DMS153 treated with DMSO at 0.1 percent for 48 hours (cell line): Measurements from ENCODE around the gene C12orf43.

Experiments
- DNase-seq: peaks from one replicate; lab custom pipeline; 2025; ENCODE audit not compliant: unreplicated experiment; lab: John Stamatoyannopoulos, UW

C12orf43 gene

DNA sequence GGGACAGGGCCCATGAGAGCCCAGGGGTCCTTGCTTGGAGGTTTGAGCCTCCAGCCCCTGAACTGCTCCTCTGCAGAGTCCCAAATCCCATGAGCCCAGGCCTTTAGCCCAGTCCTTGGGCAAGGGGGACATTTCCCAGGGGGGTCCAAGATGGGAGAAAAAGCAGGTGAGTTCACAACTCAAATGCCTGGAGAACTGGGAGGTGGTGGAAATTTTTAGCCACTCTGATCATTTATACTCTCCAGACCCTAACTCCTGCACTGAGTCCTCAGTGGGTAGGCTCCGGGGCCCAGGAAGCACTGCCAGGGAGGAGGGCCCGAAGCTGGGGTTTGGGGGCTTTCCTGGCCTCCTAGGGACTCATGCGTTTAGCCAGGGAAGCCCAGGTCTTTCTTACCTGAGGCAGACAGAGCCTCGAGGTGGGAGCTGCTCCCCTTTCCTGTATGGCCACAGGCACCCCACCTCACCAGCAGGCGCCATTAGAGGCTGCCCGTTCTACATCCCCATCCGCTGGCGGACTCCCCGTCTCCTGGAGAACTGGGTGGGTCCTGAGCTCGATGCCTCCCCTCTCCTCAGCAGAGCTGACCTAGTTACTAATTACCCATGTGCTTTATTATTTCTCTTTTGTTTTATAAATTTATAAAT, 36.9 kb downstream of the C12orf43 start:
- no peak for DNase-seq

GRCh38 chr12:120978296-120979219, 37.7 kb downstream of the C12orf43 start, which contains the start of gene HNF1A:
TSS of gene HNF1A (plus strand) at chr12:120978543. CDS start at chr12:120978769, 226 bp downstream.
- DNase-seq: no peak

GRCh38 chr12:120977531-120978295, 38.6 kb downstream of the C12orf43 start:
- DNase-seq: no peak

DNA sequence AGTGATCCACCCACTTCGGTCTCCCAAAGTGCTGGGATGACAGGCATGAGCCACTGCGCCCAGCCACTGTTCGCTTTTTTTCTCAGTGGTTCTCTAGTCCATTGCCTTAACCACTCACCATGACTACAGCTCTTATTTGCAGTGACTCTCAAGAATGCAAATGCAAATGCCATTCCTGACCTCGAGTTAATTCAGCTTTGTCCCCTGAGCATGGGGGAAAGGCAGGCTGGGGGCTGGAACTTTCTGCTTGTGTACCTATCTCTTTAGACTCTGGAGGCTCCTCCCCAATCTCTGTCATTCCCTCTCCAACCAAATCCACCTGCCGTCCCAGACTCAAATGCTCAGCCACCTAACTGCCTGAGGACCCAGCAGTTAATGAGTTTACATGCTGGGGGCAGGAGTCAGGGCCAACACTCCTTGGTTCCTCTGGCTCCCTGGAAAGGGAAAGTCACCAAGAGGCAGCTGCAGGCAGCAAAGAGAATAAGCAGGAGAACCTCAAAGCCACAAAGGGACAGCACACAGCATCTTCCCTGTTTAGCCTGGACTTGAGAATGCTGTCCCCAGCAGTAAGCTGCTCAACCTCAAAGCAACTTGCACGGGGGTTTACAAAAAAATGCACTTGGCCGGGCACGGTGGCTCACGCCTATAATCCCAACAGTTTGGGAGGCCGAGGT, 43.3 kb downstream of the C12orf43 start:
- no peak for DNase-seq

GRCh38 chr12:120971299-120972180, 44.7 kb downstream of the C12orf43 start:
- peak; percentile 71 for DNase-seq

GRCh38 chr12:120970310-120970709, 46.0 kb downstream of the C12orf43 start:
- DNase-seq: no peak

GRCh38 chr12:120965534-120966091, 50.7 kb downstream of the C12orf43 start:
- no peak for DNase-seq

GRCh38 chr12:120964298-120964697, 52.0 kb downstream of the C12orf43 start:
- DNase-seq: no peak

- DNase-seq: no peak
Measured at GRCh38 chr12:120962532-120963020, 53.7 kb downstream of the C12orf43 start.

DNA sequence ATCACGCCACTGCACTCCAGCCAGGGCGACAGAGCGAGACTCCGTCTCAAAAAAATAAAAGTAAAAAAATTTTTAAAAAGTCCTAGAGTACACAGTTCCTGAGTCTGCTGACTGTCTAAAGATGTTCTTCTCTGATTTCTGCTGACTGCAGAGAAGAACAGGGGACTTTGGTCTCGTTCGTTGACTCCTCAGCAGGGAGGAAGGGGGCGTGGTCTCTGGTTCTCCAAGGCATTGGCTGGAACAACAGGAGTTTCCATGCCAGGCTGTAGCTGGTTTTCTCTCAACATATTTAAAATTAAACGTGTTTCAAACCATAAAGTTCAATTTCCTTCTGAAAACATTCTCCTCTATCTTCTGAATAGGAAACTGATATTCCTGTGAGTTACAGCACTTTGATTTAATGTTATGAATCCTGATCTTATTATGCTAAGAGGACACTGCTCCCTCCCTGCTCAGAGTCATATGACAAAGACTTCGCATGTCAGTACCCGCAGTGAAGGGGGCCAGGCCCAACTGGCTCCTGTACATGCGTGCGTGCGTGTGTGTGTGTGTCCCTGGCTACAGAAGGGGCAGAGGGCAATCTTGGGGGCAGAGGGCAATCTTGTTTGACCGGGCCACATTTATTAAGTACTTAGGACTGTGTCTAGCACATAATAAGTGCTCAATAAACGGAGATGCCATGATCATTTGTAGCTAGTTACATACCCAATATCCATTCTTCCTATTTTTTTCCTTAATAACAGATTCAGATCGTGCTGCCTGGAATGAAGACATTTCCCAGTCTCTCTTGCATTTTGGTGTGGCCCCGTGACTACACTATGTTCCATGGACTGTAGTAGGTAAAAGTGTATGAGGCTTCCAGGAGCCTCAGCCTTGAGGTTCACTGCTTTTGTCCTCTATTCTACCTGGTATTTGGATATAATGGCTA, 54.4 kb downstream of the C12orf43 start:
- DNase-seq: no peak

GRCh38 chr12:120960657-120961056, 55.6 kb downstream of the C12orf43 start:
- no peak for DNase-seq

- no peak for DNase-seq
Measured at GRCh38 chr12:120959111-120959878, 57.0 kb downstream of the C12orf43 start.

DNA sequence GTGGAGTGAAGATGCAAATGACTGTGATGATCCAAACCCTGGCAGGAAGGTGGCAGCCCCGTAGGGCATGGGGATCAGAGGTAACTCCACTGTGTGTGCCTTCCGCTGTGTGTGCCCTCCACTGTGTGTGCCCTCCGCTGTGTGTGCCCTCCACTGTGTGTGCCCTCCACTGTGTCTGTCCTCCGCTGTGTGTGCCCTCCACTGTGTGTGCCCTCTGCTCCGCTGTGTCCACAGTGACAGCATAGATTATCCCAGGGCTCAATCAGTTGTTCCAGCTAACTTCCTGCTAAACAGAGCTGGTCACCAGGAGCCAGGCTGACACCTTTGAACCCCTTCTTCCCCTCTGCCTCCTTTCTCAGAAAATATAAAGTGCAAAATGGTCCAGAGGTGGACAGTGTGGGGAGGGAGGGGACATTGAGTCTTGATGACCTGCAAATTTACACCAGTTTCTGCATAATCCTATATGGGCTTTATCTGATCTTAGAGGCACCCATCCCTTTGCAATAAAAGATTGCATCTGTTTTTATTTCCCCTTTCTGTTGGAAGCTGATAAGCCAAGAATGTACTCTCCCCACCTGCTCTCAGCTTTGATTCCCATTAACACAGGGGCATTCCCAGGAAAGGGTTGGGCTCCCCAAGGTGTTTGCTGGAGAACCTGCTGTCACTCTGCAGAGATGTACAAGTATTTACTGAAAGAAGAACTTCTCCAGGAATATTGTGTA, 59.5 kb downstream of the C12orf43 start:
- no peak for DNase-seq

DNA sequence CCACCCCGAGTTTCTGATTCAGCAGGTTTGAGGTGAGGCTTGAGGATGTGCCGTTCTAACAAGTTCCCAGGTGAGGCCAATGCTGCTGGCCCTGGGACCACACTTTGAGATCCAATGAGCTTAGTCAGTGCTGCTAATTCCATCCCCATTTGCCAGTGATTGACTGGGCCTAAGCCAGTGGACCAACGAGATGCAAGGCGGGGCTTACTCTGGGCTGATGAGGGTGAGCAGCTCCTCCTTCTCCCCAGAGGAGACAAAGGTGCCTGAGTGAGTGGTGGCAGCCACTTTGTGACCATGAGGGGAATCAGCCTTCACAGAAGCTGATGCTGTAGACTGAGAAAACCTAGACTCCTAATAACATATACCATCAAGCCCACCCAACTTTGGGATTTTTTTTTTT, 61.1 kb downstream of the C12orf43 start:
- no peak for DNase-seq

- no peak for DNase-seq
Measured at GRCh38 chr12:120950807-120951206, 65.5 kb downstream of the C12orf43 start.
